GM19468 (cell line): Measurements from ENCODE around the gene ZNF283.
"Not testable (repeated sequence)": the region's sequence is repeated elsewhere in the genome, so short reads cannot be mapped to it uniquely, and the experiment has no call there.

Source experiments
- ATAC-seq: cut with Tn5 transposase; IDR thresholded peaks from one replicate; pipeline ENCODE4 v1.9.1; 2021; ENCODE audit warnings: mild to moderate bottlenecking, moderate library complexity, moderate number of reproducible peaks; ENCODE audit not compliant: unreplicated experiment; ENCODE audit errors: extremely low read depth

Gene ZNF283

GRCh38 chr19:43798546-43799409 is 28.3 kb upstream of the ZNF283 start:
- no peak for ATAC-seq

GRCh38 chr19:43799502-43800142 is 27.5 kb upstream of the ZNF283 start:
- ATAC-seq, result no peak

GRCh38 chr19:43802216-43802951 is 24.7 kb upstream of the ZNF283 start, which contains the start of gene LYPD5:
TSS of gene LYPD5 (minus strand) at chr19:43802447. CDS start at chr19:43802380, 67 bp downstream.
- no peak for ATAC-seq

DNA sequence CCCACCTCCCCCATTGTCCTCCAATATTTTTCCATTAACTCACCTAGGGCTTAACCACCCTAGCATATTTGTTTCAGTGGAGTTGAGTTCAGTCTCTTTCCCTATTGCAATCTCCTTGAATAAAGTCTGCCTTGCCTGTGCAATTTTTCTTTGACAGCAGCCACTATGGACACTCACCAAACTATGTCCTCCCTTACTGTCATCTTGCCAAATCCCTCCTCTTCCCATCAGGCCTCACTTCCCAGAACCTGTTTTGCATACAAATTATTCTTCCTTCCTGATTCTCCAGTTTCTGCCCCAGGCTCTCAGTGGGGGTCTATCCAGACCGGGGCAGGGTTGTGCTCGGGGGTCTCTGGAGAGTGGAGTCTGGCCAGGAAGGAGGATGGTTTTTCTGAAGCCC is 22.7 kb upstream of the ZNF283 start:
- no peak for ATAC-seq

GRCh38 chr19:43806401-43806800 is 20.7 kb upstream of the ZNF283 start:
- not testable (repeated sequence) for ATAC-seq

- no peak for ATAC-seq
These were observed 20.3 kb upstream of the ZNF283 start for GRCh38 chr19:43806848-43807247.

GRCh38 chr19:43807651-43808050 is 19.5 kb upstream of the ZNF283 start:
- no peak for ATAC-seq

DNA sequence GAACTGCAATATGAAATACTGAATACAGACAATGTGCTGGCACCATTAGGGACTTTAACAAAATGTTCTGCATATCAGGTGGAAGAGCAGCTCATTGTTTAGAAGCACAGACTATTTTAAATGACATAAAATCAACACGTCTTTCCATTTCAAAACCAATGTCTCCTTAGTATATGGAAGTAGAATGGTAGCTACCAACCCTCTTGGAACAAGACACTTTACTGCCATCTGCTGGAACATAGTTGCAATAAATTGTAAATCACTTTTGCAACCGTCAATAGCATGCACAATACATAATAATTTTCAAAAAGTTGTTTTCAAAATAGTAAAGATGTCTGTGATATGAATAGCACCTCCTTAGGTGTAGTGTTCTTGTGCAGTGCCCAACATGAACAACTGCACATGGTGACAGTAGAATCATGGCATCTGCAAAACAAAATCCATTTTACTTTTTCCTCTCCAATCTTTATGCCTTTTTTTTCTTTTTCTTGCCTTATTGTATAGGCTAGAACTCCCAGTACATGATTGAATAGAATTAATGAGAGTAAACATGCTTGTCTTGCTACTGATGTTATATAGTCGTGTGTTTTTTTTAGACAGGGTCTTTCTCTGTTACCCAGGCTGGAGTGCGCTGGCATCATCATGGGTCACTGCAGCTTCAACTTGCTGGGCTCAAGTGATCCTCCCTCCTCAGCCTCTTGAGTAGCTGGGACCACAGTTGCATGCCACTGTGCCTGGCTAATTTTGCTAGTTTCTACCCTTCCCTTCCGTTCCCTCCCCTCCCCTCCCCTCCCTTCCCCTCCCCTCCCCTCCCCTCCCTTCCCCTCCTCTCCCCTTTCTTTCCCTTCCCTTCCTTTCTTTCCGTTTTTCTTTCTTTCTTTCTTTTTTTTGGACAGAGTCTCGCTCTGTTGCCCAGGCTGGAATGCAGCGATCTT is 17.1 kb upstream of the ZNF283 start:
- ATAC-seq, result no peak

GRCh38 chr19:43811837-43812236 is 15.3 kb upstream of the ZNF283 start:
- ATAC-seq, result no peak

DNA sequence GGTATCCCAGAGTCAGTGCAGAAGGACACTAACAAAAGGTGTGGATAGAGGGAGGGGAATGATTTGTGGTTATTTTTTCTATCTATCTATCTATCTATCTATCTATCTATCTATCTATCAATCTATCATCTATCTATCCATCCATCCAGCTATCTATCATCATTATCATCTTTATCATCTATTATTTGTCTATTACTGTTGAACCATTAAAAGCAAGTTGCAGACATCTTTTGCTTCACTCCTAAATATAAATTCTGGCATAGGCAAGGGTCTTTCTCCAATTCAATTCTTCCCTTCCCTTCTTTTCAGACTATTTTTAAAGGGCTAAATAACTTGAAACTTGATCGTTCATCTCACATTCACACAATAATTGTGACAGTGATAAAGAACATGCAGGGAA is 14.9 kb upstream of the ZNF283 start:
- no peak for ATAC-seq

DNA sequence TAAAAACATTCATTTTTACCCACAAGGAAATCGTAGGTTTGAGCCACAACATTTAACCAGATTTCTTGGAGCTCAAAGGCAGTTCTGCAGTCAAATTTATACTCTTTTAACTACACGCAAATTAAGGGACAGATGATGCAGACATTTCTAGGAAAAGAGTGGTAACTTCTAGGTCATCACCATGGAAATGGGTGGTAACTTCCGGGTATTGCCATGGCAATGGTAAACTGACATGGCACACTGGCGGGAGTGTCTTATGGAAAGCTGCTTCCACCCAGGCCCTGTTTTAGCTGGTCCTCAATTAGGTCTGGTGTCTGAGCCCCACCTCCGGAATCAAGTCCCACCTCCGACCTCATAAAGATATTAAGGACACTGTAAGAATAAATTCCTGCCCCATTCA is 14.4 kb upstream of the ZNF283 start:
- ATAC-seq, result no peak

DNA sequence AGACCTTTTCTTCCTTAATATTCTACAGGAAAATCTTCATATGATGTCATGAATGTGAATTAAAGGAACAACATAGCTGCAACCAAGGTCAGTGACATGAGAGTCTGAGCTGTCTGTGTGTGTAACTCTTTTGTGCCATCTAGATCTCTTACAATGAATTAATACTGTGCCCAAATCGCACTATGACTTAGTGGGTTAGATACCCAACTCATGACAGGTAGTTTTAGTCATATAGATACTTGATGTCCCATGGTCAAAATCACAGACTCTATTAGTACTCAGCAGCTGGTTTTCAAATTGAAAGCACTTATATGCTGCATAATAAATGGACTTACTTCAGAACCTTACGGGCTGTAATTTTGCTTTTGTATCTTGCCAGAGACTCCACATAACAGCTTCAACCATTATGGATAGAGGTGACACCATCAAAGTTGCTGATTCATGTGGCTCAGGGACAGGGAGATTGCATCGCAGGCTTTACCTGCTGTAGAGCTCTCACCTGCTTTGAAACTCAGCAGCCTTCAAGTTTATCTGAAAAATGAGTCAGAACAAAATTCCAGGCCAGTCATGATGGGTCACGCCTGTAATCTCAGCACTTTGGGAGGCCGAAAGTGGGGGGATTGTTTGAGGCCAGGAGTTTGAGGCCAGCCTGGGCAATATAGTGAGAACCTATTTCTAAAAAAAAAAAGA is 12.3 kb upstream of the ZNF283 start:
- ATAC-seq, result no peak

GRCh38 chr19:43817454-43817853 is 9.7 kb upstream of the ZNF283 start:
- ATAC-seq, result not testable (repeated sequence)

DNA sequence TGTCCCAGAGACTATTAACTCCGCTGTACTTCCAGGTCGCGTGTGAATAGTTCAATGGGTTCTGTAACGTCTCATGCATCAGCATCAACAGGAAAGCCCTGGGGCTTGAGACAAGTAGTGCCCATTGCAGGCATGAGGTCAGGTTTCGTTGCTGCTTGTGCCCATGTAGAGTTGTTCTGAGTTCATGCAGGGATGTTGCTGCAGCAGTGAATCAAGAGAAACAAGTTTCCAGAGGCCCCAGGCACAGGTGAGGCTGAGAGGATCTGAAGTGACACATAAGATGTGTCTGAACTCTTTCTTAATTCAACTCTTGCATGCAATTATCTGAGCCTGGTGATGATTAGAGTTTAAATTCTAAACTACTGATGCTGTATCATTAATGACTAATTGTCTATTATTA is 8.6 kb upstream of the ZNF283 start:
- ATAC-seq, result no peak

DNA sequence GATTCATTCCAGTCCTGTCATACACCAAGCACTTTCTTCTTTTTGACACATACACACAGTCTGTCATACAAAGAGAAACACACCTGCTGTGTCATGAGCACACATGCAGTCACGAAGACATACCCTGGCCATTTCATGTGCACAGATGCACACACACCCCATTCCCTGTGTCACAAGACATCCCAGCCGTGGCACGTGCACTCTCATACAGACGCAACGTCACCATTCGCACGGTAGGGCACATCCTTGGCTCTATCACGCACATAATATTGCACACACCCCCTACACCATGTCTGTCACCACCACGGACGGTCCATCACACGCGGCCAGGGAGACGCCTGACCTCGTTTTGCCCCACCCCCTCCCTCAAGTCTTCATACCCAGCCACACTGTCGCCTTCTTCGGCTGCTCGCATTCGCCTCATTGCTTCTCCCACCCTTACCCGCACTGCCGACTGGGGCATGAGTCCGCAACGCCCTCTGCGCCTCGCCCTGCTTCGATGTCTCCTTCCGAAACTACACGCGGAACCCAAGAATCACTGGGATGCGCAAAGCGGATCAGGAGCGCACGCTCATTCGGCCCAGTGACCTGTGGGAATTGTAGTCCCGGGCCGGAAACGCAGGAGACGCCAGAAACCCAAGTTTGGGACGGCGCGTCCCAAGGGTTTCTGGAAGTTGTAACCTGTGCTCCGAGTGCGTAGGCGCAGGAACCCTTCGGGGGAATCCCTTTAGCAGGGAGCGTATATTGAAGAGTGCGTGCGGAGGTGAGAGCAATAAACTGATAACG is 6.8 kb upstream of the ZNF283 start:
- ATAC-seq, result no peak

GRCh38 chr19:43820884-43821215 is 6.3 kb upstream of the ZNF283 start:
- no peak for ATAC-seq

GRCh38 chr19:43823856-43824255 is 3.3 kb upstream of the ZNF283 start:
- ATAC-seq, result not testable (repeated sequence)

GRCh38 chr19:43824572-43824971 is 2.5 kb upstream of the ZNF283 start:
- ATAC-seq, result not testable (repeated sequence)

DNA sequence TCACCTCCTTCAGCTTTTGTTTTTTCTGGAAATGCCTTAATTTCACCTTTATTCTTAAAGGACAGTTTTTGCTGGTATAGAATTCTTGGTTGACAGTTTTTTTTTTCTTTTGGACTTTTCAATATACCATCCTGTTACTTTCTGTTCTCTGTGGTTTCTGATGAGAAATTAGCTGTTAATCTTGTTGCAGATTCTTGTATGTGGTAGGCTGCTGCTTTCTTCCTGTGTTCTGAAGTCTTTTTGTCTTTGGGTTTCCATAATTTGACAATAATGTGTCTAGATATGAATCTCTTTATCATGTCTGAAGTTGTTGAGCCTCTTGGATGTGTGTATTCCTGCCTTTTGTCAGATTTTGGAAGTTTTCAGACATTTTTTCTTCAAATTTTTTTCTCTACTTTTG is 12.0 kb downstream of the ZNF283 start:
- no peak for ATAC-seq
